ACHN (cell line): ENCODE results near the gene HSPA1L.
A peak's percentile ranks its signal among the peaks of the same experiment; 100 is the strongest.
"Not testable (repeated sequence)": the region's sequence is repeated elsewhere in the genome, so short reads cannot be mapped to it uniquely, and the experiment has no call there.

Experiments
- DNase-seq: peaks from one replicate; pipeline ENCODE4 v3.0.0-alpha.2; 2015
- in situ Hi-C: cut with HindIII; loops from 2 replicates; pipeline ENCODE4 v1.10.0; 2017; ENCODE audit warnings: low sequenced_read_pairs, low pct_ligation_motif_present, low pct_unique_long_range_greater_than_20kb

The HSPA1L gene

DNA sequence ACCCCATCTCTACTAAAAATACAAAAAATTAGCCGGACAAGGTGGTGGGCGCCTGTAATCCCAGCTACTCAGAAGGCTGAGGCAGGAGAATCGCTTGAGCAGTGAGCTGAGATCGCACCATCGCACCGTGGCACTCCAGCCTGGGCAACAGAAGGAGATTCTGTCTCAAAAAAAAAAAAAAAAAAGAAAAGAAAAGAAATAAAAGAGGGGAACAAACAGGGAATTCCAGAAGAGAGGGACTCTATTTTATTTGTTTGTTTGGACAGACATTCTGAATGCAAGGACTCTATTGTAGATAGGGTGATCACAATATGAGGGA is 21.2 kb downstream of the HSPA1L start:
- in situ Hi-C loops, DNase-seq: not testable (repeated sequence)

- peak; percentile 32 for DNase-seq
- in situ Hi-C loops: no loop called here
Observed at GRCh38 chr6:31792761-31793171, 22.3 kb downstream of the HSPA1L start.

GRCh38 chr6:31792090-31792374 is 23.1 kb downstream of the HSPA1L start:
- no peak for DNase-seq
- in situ Hi-C loops: no loop called here

DNA sequence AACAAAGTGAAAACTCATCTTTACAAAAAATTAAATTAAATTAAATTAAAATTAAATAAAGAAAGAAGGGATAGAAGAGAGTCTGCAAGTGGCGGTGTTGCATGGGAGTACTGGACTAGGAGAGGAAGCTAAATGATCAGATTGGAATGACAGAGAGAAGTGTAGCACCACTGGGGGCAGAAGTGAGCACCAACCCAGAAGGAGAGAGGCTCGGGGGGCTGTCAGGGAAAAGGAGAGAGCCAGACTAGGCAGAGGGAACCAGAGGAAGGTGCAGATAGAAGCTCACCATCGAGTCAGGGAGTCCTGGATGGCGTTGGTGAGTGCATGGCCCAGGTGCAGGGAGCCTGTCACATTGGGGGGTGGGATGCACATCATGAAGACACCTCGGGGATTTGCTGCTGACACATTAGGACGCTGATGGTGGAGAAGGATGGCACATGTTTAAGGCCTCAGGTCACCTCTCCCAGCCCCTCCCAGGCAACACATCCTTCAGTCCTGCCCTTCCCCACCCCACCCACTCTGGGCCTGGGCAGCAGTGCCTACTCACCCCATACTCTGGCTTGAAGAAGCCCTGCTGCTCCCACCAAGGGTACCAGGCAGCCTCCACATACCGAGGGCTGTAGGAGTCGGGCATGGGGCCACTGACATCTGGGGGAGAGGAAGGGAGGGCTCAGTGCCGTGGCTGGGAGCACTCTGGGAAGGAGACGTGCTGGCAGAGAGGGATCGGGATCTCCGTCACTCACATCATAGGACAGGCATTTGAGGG is 23.6 kb downstream of the HSPA1L start:
- peak; percentile 45 for DNase-seq
- in situ Hi-C loops: no loop called here

- in situ Hi-C loops: no loop called here
- no peak for DNase-seq
Observed at GRCh38 chr6:31785475-31785874, 29.6 kb downstream of the HSPA1L start.

- DNase-seq: no peak
- in situ Hi-C loops: no loop called here
Observed at GRCh38 chr6:31784098-31784925, 30.8 kb downstream of the HSPA1L start.

- in situ Hi-C loops: no loop called here
Observed at GRCh38 chr6:31782126-31782855, 32.8 kb downstream of the HSPA1L start.

GRCh38 chr6:31781244-31782125 is 33.6 kb downstream of the HSPA1L start:
- DNase-seq: no peak
- in situ Hi-C loops: no loop called here

More at GRCh38 chr6:31782126-31782855, 32.8 kb downstream of the HSPA1L start:
- no peak for DNase-seq

GRCh38 chr6:31780507-31781243 is 34.4 kb downstream of the HSPA1L start:
- no peak for DNase-seq
- in situ Hi-C loops: no loop called here

GRCh38 chr6:31779908-31780307 is 35.2 kb downstream of the HSPA1L start:
- in situ Hi-C loops: no loop called here
- DNase-seq: no peak

DNA sequence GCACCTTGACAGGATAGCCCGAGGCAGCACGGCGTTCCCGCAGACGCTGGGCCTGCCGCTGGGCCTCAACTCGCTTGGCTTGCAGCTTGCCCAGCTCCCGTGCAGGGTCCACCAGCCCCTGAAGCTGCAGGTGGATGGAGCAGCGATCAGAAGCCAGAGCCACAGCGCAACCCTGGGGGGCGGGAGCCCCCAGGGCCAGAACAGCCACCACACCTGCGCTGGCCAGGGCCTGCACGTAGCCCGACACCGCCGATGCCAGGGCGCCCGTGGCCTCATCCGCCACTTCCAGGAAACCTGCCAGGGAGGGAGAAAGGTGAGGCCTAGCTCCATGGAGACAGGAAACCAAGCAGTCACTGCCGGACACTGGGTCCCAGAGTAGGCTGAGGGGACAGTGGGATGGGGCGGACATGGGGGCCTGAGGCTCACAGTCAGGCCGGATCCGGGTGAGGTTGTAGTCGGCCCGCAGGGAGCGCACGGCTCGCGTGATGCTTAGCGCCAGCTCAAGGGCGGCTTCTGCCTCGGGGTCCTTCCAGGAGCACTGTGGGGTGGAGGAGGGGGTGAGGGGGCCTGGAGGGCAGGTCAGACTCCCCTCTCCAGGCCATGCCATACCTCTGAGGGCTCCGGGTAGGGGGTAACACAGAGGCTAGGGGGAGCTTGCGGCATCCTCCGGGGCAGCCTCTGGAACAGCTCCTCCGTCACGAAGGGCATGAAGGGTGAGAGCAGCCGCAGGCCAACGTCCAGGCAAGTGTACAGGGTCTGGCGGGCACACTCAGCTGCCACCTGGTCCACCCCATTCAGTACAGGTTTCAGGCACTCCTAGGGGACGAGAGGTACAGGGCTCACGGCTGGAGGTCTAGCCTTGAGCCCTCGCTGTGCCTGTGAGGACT is 35.8 kb downstream of the HSPA1L start:
- in situ Hi-C loops: no loop called here

GRCh38 chr6:31778193-31778592 is 36.9 kb downstream of the HSPA1L start:
- in situ Hi-C loops: no loop called here
- DNase-seq: no peak

More for the DNA sequence above, 35.8 kb downstream of the HSPA1L start:
- DNase-seq: no peak

- DNase-seq: no peak
- in situ Hi-C loops: no loop called here
Observed at GRCh38 chr6:31777667-31778050, 37.4 kb downstream of the HSPA1L start.

GRCh38 chr6:31776989-31777666 is 38.0 kb downstream of the HSPA1L start, which contains the start of gene VWA7:
Gene VWA7 (minus strand): TSS chr6:31777328. CDS start chr6:31776779, 549 bp downstream.
- in situ Hi-C loops: no loop called here
- peak; percentile 54 for DNase-seq

DNA sequence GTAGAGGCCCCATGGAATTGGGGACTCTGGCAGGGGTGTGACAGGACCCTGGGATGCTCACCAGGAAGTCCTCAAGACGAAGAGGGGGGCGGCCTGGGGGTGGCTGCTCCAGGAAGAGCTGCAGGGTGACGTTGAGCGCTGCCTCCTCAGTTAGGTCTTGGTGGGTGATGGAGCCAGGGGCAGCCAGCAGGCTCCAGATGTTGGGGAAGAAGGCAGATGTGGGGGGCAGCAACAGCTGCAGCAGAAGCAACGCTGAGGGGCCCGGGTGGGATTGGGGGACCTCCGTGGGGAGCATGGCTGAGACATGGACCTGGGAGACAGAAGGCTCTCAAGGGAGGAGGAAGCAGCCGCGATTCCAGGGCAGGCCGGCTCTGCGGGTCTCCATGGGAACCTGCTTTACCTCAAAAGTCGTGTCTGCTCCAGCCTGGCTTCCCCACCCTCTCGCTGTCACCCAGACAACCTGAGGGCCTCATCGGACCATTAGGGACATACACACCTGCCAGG is 38.5 kb downstream of the HSPA1L start:
- in situ Hi-C loops: no loop called here

More for the DNA sequence above, 38.5 kb downstream of the HSPA1L start:
- DNase-seq: no peak
